Activated T-cell treated with anti-CD3 and anti-CD28 coated beads, Interleukin-2, amount 50 U/mL, for 72 hours (primary cell): ENCODE measurements around the gene AKAP5. TPM values are rescaled to one million over a fixed set of nuclear protein-coding genes. Genes with fewer than 3 reads are reported as not detected.
A peak's percentile ranks its signal among the peaks of the same experiment; 100 is the strongest.

ENCODE experiments used
- ATAC-seq, 2 donors: fragments of 150-1000 bp; cut with Tn5 transposase; replicated peaks in 1 of 2; 2 replicates each; pipeline ENCODE4 v1.10.0; 2021; ENCODE audit warnings: moderate library complexity in 2 of 2, mild to moderate bottlenecking in 1 of 2
- DNase-seq, 2 donors: peaks; one replicate each; pipeline ENCODE4 v3.0.0; 2021 to 2022; ENCODE audit warnings: mixed read lengths in 1 of 2
- H3K27ac Mint-ChIP-seq: one replicate; pipeline ENCODE4 v1.8.0; 2022; ENCODE audit warnings: mild to moderate bottlenecking, moderate library complexity, mixed read lengths
- H3K27me3 Mint-ChIP-seq: one replicate; pipeline ENCODE4 v1.8.0; 2022; ENCODE audit warnings: low read depth, mixed read lengths
- H3K36me3 Mint-ChIP-seq, 2 donors: one replicate each; pipeline ENCODE4 v1.8.0; 2022; ENCODE audit warnings: mixed read lengths in 2 of 2, mild to moderate bottlenecking in 1 of 2; ENCODE audit not compliant: insufficient read depth in 2 of 2
- H3K4me1 Mint-ChIP-seq: one replicate; pipeline ENCODE4 v1.8.0; 2022; ENCODE audit warnings: low read depth, mixed read lengths
- H3K4me3 Mint-ChIP-seq, 2 donors: one replicate each; pipeline ENCODE4 v1.8.0; 2022; ENCODE audit warnings: mild to moderate bottlenecking in 2 of 2, mixed read lengths in 2 of 2, moderate library complexity in 2 of 2
- H3K9me3 Mint-ChIP-seq, 2 donors: one replicate each; pipeline ENCODE4 v1.8.0; 2022; ENCODE audit warnings: mixed read lengths in 2 of 2
- total RNA-seq, 2 donors: library from RNA; stranded (reverse); gene quantifications; one replicate each; pipeline ENCODE4 v1.2.3, GENCODE V29; 2022

The AKAP5 gene
- total RNA-seq = 1 to 10 TPM; 1.2 to 1.9 TPM

GRCh38 chr14:64465191-64465822 is at the start of gene AKAP5:
TSS of gene AKAP5 (plus strand) at chr14:64465499. CDS start at chr14:64468395, 2,896 bp downstream.
- Mint-ChIP-seq H3K27ac (peak within 1 kb of the TSS; percentile 84), H3K36me3 (peaks cover 2 to 3% of the 10 kb centered on the region in 2 donors), H3K4me3 (peak within 1 kb of the TSS; percentile 91 to 97), H3K9me3 (no peaks in the 10 kb centered on the region), H3K4me1 (peaks cover 43% of the 10 kb centered on the region), H3K27me3 (no peaks in the 10 kb centered on the region)
- DNase-seq (peak; percentile 71 to 78), ATAC-seq (peak; percentile 93)

- Mint-ChIP-seq H3K9me3 (no peaks in the 10 kb centered on the region), H3K27ac (no peak overlapping the region), H3K4me3 (no peak overlapping the region), H3K4me1 (peaks cover 11% of the 10 kb centered on the region), H3K27me3 (no peaks in the 10 kb centered on the region), H3K36me3 (peaks cover 11 to 32% of the 10 kb centered on the region in 2 donors)
- ATAC-seq (no peak), DNase-seq (no peak)
Observed at GRCh38 chr14:64416348-64416932, 48.9 kb upstream of the AKAP5 start.

- Mint-ChIP-seq H3K27ac (peak overlapping the region; percentile 40), H3K4me1 (peaks cover 7% of the 10 kb centered on the region), H3K36me3 (peaks cover 11 to 31% of the 10 kb centered on the region in 2 donors), H3K27me3 (no peaks in the 10 kb centered on the region), H3K4me3 (no peak overlapping the region), H3K9me3 (no peaks in the 10 kb centered on the region)
- peak in 1 of 2 donors; percentile 43 for ATAC-seq
- DNase-seq = no peak
Observed at GRCh38 chr14:64417055-64417770, 48.1 kb upstream of the AKAP5 start.

GRCh38 chr14:64417771-64418125 is 47.6 kb upstream of the AKAP5 start:
- H3K9me3 Mint-ChIP-seq = no peaks in the 10 kb centered on the region
- peaks cover 12 to 34% of the 10 kb centered on the region in 2 donors for H3K36me3 Mint-ChIP-seq
- ATAC-seq = no peak
- peaks cover 9% of the 10 kb centered on the region for H3K4me1 Mint-ChIP-seq
- no peak overlapping the region for H3K27ac Mint-ChIP-seq
- H3K27me3 Mint-ChIP-seq = no peaks in the 10 kb centered on the region
- DNase-seq = no peak
- H3K4me3 Mint-ChIP-seq = no peak overlapping the region

GRCh38 chr14:64419003-64419402 is 46.3 kb upstream of the AKAP5 start:
- DNase-seq = no peak
- no peak for ATAC-seq
- peaks cover 13 to 37% of the 10 kb centered on the region in 2 donors for H3K36me3 Mint-ChIP-seq
- H3K9me3 Mint-ChIP-seq = no peaks in the 10 kb centered on the region
- H3K4me3 Mint-ChIP-seq = no peak overlapping the region
- peaks cover 16% of the 10 kb centered on the region for H3K4me1 Mint-ChIP-seq
- H3K27me3 Mint-ChIP-seq = no peaks in the 10 kb centered on the region
- no peak overlapping the region for H3K27ac Mint-ChIP-seq

GRCh38 chr14:64421166-64421565 is 44.1 kb upstream of the AKAP5 start:
- H3K36me3 Mint-ChIP-seq = peaks cover 13 to 32% of the 10 kb centered on the region in 2 donors
- no peak for ATAC-seq
- no peak overlapping the region for H3K4me3 Mint-ChIP-seq
- peaks cover 20% of the 10 kb centered on the region for H3K4me1 Mint-ChIP-seq
- DNase-seq = no peak
- H3K27me3 Mint-ChIP-seq = no peaks in the 10 kb centered on the region
- H3K9me3 Mint-ChIP-seq = no peaks in the 10 kb centered on the region
- no peak overlapping the region for H3K27ac Mint-ChIP-seq

- no peak for DNase-seq
- no peak for ATAC-seq
- Mint-ChIP-seq H3K36me3 (peaks cover 13 to 36% of the 10 kb centered on the region in 2 donors), H3K27ac (peak overlapping the region; percentile 90), H3K4me3 (peak overlapping the region in 1 of 2 donors; percentile 41), H3K4me1 (peaks cover 20% of the 10 kb centered on the region), H3K27me3 (no peaks in the 10 kb centered on the region), H3K9me3 (no peaks in the 10 kb centered on the region)
Observed at GRCh38 chr14:64422005-64422404, 43.3 kb upstream of the AKAP5 start.

- Mint-ChIP-seq H3K4me3 (peak overlapping the region in 1 of 2 donors; percentile 41), H3K27ac (peak overlapping the region; percentile 90), H3K9me3 (no peaks in the 10 kb centered on the region), H3K36me3 (peaks cover 18 to 36% of the 10 kb centered on the region in 2 donors), H3K27me3 (no peaks in the 10 kb centered on the region), H3K4me1 (peaks cover 20% of the 10 kb centered on the region)
- ATAC-seq (peak; percentile 90 to 92), DNase-seq (peak; percentile 5 to 28)
Observed at GRCh38 chr14:64422756-64423155, 42.5 kb upstream of the AKAP5 start.

GRCh38 chr14:64423987-64424386 is 41.3 kb upstream of the AKAP5 start:
- peak overlapping the region; percentile 50 to 58 for H3K4me3 Mint-ChIP-seq
- peaks cover 16 to 36% of the 10 kb centered on the region in 2 donors for H3K36me3 Mint-ChIP-seq
- H3K27ac Mint-ChIP-seq = peak overlapping the region; percentile 15
- H3K9me3 Mint-ChIP-seq = no peaks in the 10 kb centered on the region
- peaks cover 20% of the 10 kb centered on the region for H3K4me1 Mint-ChIP-seq
- ATAC-seq = no peak
- DNase-seq = peak; percentile 8 to 26
- H3K27me3 Mint-ChIP-seq = no peaks in the 10 kb centered on the region

- H3K9me3 Mint-ChIP-seq = no peaks in the 10 kb centered on the region
- H3K4me1 Mint-ChIP-seq = peaks cover 16% of the 10 kb centered on the region
- DNase-seq (no peak), ATAC-seq (no peak)
- H3K27me3 Mint-ChIP-seq = no peaks in the 10 kb centered on the region
- H3K4me3 Mint-ChIP-seq = no peak overlapping the region
- H3K27ac Mint-ChIP-seq = no peak overlapping the region
- H3K36me3 Mint-ChIP-seq = peaks cover 8 to 52% of the 10 kb centered on the region in 2 donors
Observed at GRCh38 chr14:64434528-64434927, 30.8 kb upstream of the AKAP5 start.

GRCh38 chr14:64438181-64438841 is 27.0 kb upstream of the AKAP5 start:
- Mint-ChIP-seq H3K4me1 (peaks cover 16% of the 10 kb centered on the region), H3K36me3 (peaks cover 10 to 58% of the 10 kb centered on the region in 2 donors), H3K9me3 (no peaks in the 10 kb centered on the region), H3K4me3 (peak overlapping the region in 1 of 2 donors; percentile 24), H3K27me3 (no peaks in the 10 kb centered on the region), H3K27ac (peak overlapping the region; percentile 49)
- ATAC-seq (peak; percentile 49 to 61), DNase-seq (no peak)

- Mint-ChIP-seq H3K27ac (peak overlapping the region; percentile 75), H3K4me3 (no peak overlapping the region), H3K27me3 (no peaks in the 10 kb centered on the region), H3K4me1 (peaks cover 23% of the 10 kb centered on the region), H3K9me3 (no peaks in the 10 kb centered on the region), H3K36me3 (peaks cover 13 to 61% of the 10 kb centered on the region in 2 donors)
- no peak for ATAC-seq
- DNase-seq = no peak
Observed at GRCh38 chr14:64439141-64439540, 26.2 kb upstream of the AKAP5 start.

GRCh38 chr14:64440494-64440893 is 24.8 kb upstream of the AKAP5 start:
- Mint-ChIP-seq H3K36me3 (peaks cover 13 to 62% of the 10 kb centered on the region in 2 donors), H3K27me3 (no peaks in the 10 kb centered on the region), H3K9me3 (no peaks in the 10 kb centered on the region), H3K27ac (no peak overlapping the region), H3K4me3 (no peak overlapping the region), H3K4me1 (peaks cover 37% of the 10 kb centered on the region)
- ATAC-seq (no peak), DNase-seq (no peak)
